Upper lobe of right lung (tissue), 1 donor: ENCODE data around the gene ZFPL1. TPM values are rescaled to one million over a fixed set of nuclear protein-coding genes. Genes with fewer than 3 reads are reported as not detected.
"Not testable (repeated sequence)": the region's sequence is repeated elsewhere in the genome, so short reads cannot be mapped to it uniquely, and the experiment has no call there.

Experiments used
- ATAC-seq: fragments of 200-7000 bp; cut with Tn5 transposase; one replicate; pipeline ENCODE4 v1.9.1; 2020; ENCODE audit warnings: mild to moderate bottlenecking, moderate library complexity
- DNase-seq: peaks from one replicate; pipeline ENCODE4 v3.0.0-alpha.2; 2020
- H3K27ac ChIP-seq: fragments of 200-600 bp; one replicate; pipeline ENCODE4 v1.8.0; 2022
- H3K27me3 ChIP-seq: fragments of 200-600 bp; one replicate; pipeline ENCODE4 v1.8.0; 2022; ENCODE audit warnings: mild to moderate bottlenecking
- H3K36me3 ChIP-seq: fragments of 200-600 bp; one replicate; pipeline ENCODE4 v1.8.0; 2022
- H3K4me1 ChIP-seq: fragments of 200-600 bp; one replicate; pipeline ENCODE4 v1.8.0; 2022
- H3K4me3 ChIP-seq: fragments of 200-600 bp; one replicate; pipeline ENCODE4 v1.8.0; 2022; ENCODE audit warnings: mild to moderate bottlenecking
- H3K9me3 ChIP-seq: fragments of 200-600 bp; one replicate; pipeline ENCODE4 v1.8.0; 2022
- intact Hi-C: fragments of 100-400 bp; cut with DNase I; formaldehyde crosslinking; loops from one replicate; pipeline ENCODE4 v1.11.0; 2022
- total RNA-seq: library from RNA; stranded (reverse); fragmentation: NEBNext Ultra II Directional; extraction: Animal tissue kit (Norgen Biotek cat#: 25700); gene quantifications from one replicate; pipeline ENCODE4 v1.2.1, GENCODE V29; 2021
- TF ChIP-seq, protein P1 (sequence below): fragments of 200-600 bp; IDR thresholded peaks from one replicate; pipeline ENCODE4 v1.8.0; 2022; ENCODE audit warnings: antibody characterized with exemption
- donor health status: DM: no; HTN: yes; CAD: no; lungs with severe emphysema.

Gene ZFPL1
- total RNA-seq, 1 donor from 2014 or later = 32.1 TPM

GRCh38 chr11:65118097-65118837 is 34.2 kb downstream of the ZFPL1 start:
- H3K4me3 ChIP-seq = peak overlapping the region; percentile 80
- ATAC-seq (no peak), DNase-seq (no peak)
- H3K27ac ChIP-seq = peak overlapping the region; percentile 11
- intact Hi-C loops = no loop called here
- TF ChIP-seq, protein P1, sequence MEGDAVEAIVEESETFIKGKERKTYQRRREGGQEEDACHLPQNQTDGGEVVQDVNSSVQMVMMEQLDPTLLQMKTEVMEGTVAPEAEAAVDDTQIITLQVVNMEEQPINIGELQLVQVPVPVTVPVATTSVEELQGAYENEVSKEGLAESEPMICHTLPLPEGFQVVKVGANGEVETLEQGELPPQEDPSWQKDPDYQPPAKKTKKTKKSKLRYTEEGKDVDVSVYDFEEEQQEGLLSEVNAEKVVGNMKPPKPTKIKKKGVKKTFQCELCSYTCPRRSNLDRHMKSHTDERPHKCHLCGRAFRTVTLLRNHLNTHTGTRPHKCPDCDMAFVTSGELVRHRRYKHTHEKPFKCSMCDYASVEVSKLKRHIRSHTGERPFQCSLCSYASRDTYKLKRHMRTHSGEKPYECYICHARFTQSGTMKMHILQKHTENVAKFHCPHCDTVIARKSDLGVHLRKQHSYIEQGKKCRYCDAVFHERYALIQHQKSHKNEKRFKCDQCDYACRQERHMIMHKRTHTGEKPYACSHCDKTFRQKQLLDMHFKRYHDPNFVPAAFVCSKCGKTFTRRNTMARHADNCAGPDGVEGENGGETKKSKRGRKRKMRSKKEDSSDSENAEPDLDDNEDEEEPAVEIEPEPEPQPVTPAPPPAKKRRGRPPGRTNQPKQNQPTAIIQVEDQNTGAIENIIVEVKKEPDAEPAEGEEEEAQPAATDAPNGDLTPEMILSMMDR = peak; percentile 3
- peaks cover 39% of the 10 kb centered on the region for H3K4me1 ChIP-seq
- peaks cover 38% of the 10 kb centered on the region for H3K36me3 ChIP-seq
- no peaks in the 10 kb centered on the region for H3K27me3 ChIP-seq
- H3K9me3 ChIP-seq = no peaks in the 10 kb centered on the region

- intact Hi-C loops, H3K27me3 ChIP-seq, H3K9me3 ChIP-seq, H3K27ac ChIP-seq, DNase-seq, ATAC-seq, H3K4me3 ChIP-seq: not testable (repeated sequence)
- H3K36me3 ChIP-seq = peaks cover 38% of the 10 kb centered on the region
- H3K4me1 ChIP-seq = peaks cover 35% of the 10 kb centered on the region
Measured at GRCh38 chr11:65118891-65119669, 35.1 kb downstream of the ZFPL1 start.

- intact Hi-C loops = no loop called here
- TF ChIP-seq, protein P1 = no peak
- Histone ChIP-seq H3K9me3 (no peaks in the 10 kb centered on the region), H3K36me3 (peaks cover 43% of the 10 kb centered on the region), H3K27me3 (no peaks in the 10 kb centered on the region), H3K4me1 (peaks cover 35% of the 10 kb centered on the region), H3K4me3 (no peak overlapping the region), H3K27ac (no peak overlapping the region)
- DNase-seq (no peak), ATAC-seq (no peak)
Measured at GRCh38 chr11:65119670-65119995, 35.6 kb downstream of the ZFPL1 start.

DNA sequence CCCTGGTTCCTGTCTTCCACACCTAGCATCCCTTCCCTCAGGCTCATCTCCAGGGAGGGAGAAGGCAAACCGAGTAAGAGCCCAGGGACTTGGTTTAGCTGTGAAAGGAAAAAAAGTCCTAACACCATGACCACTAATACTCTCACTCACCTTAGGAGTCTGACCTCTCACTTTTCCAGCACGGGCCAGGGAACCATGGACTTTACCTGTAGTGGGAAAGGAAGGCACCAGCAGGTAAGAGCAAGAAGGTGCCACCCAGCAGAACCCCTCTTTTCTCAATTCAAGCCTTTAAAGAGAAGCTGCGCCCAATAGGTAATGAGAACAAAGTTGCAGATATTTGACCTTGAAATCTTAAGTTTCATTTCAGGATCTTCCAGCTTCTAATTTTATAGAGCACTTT is 36.8 kb downstream of the ZFPL1 start:
- intact Hi-C loops = no loop called here
- no peak for ATAC-seq
- TF ChIP-seq, protein P1 = no peak
- Histone ChIP-seq H3K27ac (peak overlapping the region; percentile 93), H3K36me3 (peaks cover 51% of the 10 kb centered on the region), H3K4me3 (peak overlapping the region; percentile 97), H3K4me1 (peaks cover 32% of the 10 kb centered on the region), H3K27me3 (no peaks in the 10 kb centered on the region), H3K9me3 (no peaks in the 10 kb centered on the region)
- DNase-seq = no peak

DNA sequence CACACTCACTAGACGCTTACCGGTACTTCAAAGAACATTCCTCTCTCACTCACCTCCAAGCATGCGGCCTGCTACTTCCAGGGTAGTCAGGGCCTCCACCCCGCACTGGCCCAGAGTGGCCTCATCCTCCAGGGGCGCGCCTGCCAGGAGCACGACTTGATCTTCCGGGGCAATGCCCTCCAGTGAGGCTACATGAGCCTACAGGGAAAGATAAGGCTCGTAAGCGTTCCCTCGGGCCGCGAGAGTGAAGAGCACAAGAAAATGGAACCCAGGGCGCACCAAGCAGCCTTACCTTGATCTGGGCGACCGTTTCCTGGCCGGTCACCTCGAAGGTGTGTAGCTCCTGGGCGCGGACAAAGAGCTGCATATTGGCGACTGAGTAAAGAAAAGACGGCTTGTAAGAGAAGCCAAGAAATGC is 37.4 kb downstream of the ZFPL1 start:
- intact Hi-C loops = no loop called here
- ATAC-seq (no peak), DNase-seq (peak; percentile 72)
- H3K27me3 ChIP-seq = no peaks in the 10 kb centered on the region
- H3K4me1 ChIP-seq = peaks cover 25% of the 10 kb centered on the region
- TF ChIP-seq, protein P1 = no peak
- peak overlapping the region; percentile 97 for H3K4me3 ChIP-seq
- H3K27ac ChIP-seq = peak overlapping the region; percentile 93
- H3K36me3 ChIP-seq = peaks cover 57% of the 10 kb centered on the region
- H3K9me3 ChIP-seq = no peaks in the 10 kb centered on the region
